GM12891 (cell line): ENCODE measurements around the gene STON2.

Experiments used
- PAX5 ChIP-seq: IDR thresholded peaks from 2 replicates; pipeline ENCODE4 v1.6.1; 2011; ENCODE audit warnings: low read length, moderate library complexity, mild to moderate bottlenecking; ENCODE audit not compliant: insufficient read depth, severe bottlenecking
- POLR2A ChIP-seq: IDR thresholded peaks from 2 replicates; pipeline ENCODE4 v1.6.1; 2011; ENCODE audit warnings: low read depth, low read length, control low read depth
- POLR2AphosphoS5 ChIP-seq: IDR thresholded peaks from 2 replicates; pipeline ENCODE4 v1.6.1; 2011; ENCODE audit warnings: low read depth, low read length, control low read depth
- SPI1 ChIP-seq: IDR thresholded peaks from 2 replicates; pipeline ENCODE4 v1.6.1; 2011; ENCODE audit warnings: low read depth, low read length, control low read depth
- TAF1 ChIP-seq: IDR thresholded peaks from 2 replicates; pipeline ENCODE4 v1.6.1; 2011; ENCODE audit warnings: low read depth, low read length, control low read depth

GRCh38 chr14:81386290-81386745 is 13.8 kb downstream of the STON2 start:
- no peak for TF ChIP-seq POLR2AphosphoS5
- no peak for TF ChIP-seq POLR2A
- no peak for TF ChIP-seq SPI1
- no peak for TF ChIP-seq PAX5
- TF ChIP-seq TAF1 = no peak
